Suppressor macrophage treated with lipopolysaccharide for 4 hours (primary cell): Measurements from ENCODE around the gene SCLT1.
A peak's percentile ranks its signal among the peaks of the same experiment; 100 is the strongest.

ENCODE experiments used
- DNase-seq: peaks from one replicate; pipeline ENCODE4 v3.0.0-alpha.2; 2020

Gene SCLT1

GRCh38 chr4:129064717-129065116, 28.6 kb downstream of the SCLT1 start:
- no peak for DNase-seq

- DNase-seq = no peak
These were observed 29.7 kb downstream of the SCLT1 start for GRCh38 chr4:129063640-129064039.

- no peak for DNase-seq
These were observed 30.8 kb downstream of the SCLT1 start for GRCh38 chr4:129062580-129062979.

- DNase-seq = no peak
These were observed 34.3 kb downstream of the SCLT1 start for GRCh38 chr4:129059028-129059427.

GRCh38 chr4:129046055-129046959, 47.0 kb downstream of the SCLT1 start:
- DNase-seq = no peak

- peak; percentile 4 for DNase-seq
These were observed 49.8 kb downstream of the SCLT1 start for GRCh38 chr4:129043523-129043922.

- no peak for DNase-seq
These were observed 52.9 kb downstream of the SCLT1 start for GRCh38 chr4:129040471-129040870.

- DNase-seq = no peak
These were observed 56.2 kb downstream of the SCLT1 start for GRCh38 chr4:129037093-129037492.

- no peak for DNase-seq
These were observed 78.5 kb downstream of the SCLT1 start for GRCh38 chr4:129014566-129015509.

GRCh38 chr4:129008096-129008495, 85.2 kb downstream of the SCLT1 start:
- no peak for DNase-seq

GRCh38 chr4:128986908-128987307, 106.4 kb downstream of the SCLT1 start:
- DNase-seq = no peak

GRCh38 chr4:128986019-128986418, 107.3 kb downstream of the SCLT1 start:
- no peak for DNase-seq

- DNase-seq = no peak
These were observed 109.4 kb downstream of the SCLT1 start for GRCh38 chr4:128983771-128984485.

- no peak for DNase-seq
These were observed 112.0 kb downstream of the SCLT1 start for GRCh38 chr4:128981377-128981776.

- no peak for DNase-seq
These were observed 112.5 kb downstream of the SCLT1 start for GRCh38 chr4:128980816-128981326.

- DNase-seq = no peak
These were observed 113.4 kb downstream of the SCLT1 start for GRCh38 chr4:128979934-128980333.

GRCh38 chr4:128978985-128979384, 114.4 kb downstream of the SCLT1 start:
- DNase-seq = no peak

GRCh38 chr4:128974136-128974581, 119.2 kb downstream of the SCLT1 start:
- DNase-seq = no peak

GRCh38 chr4:128973384-128973783, 120.0 kb downstream of the SCLT1 start:
- no peak for DNase-seq

GRCh38 chr4:128961405-128961804, 131.9 kb downstream of the SCLT1 start:
- DNase-seq = no peak

GRCh38 chr4:128958194-128958593, 135.1 kb downstream of the SCLT1 start:
- DNase-seq = peak; percentile 57

- DNase-seq = no peak
These were observed 135.9 kb downstream of the SCLT1 start for GRCh38 chr4:128957459-128957858.

GRCh38 chr4:128955751-128956150, 137.6 kb downstream of the SCLT1 start:
- DNase-seq = no peak
